Stimulated activated CD8-positive, alpha-beta memory T cell treated with anti-CD3 and anti-CD28 coated beads, Interleukin-4, amount 100 ng/mL, for 24 hours (primary cell): ENCODE data around the gene ANAPC2.

Experiments
- DNase-seq: peaks from one replicate; pipeline ENCODE4 v3.0.0-alpha.2; 2020; ENCODE audit warnings: low read depth

Gene ANAPC2

DNA sequence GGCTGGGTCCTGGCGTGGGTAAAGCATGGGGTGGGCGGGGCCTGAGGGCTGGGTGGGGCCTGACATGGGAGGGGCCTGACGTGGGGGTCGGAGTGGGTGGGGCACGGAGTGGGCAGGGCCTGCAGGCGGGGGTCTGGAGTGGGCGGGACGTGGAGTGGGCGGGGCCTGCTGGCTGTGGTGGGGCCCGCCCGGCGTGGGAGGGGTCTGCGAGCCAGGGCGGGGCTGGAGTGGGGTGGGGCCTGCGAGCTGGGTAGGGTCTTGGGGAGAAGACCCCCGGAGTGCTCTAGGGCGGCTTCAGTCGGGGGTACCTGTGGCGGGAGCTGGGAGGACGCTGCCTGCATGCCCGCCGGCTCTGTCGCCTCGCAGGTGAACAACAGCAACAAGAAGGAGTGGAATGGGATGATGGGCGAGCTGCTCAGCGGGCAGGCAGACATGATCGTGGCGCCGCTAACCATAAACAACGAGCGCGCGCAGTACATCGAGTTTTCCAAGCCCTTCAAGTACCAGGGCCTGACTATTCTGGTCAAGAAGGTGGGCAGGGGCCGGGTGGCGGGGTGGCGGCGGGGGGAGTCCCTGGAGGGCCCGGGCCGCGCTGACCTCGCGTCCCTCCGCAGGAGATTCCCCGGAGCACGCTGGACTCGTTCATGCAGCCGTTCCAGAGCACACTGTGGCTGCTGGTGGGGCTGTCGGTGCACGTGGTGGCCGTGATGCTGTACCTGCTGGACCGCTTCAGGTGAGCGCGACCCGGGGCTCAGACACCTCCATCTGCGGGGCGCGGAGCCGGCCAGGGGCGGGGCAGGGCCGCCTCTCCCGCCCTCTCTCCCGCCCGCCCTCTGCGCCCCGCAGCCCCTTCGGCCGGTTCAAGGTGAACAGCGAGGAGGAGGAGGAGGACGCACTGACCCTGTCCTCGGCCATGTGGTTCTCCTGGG lies 26.5 kb downstream of the ANAPC2 start:
- no peak for DNase-seq

DNA sequence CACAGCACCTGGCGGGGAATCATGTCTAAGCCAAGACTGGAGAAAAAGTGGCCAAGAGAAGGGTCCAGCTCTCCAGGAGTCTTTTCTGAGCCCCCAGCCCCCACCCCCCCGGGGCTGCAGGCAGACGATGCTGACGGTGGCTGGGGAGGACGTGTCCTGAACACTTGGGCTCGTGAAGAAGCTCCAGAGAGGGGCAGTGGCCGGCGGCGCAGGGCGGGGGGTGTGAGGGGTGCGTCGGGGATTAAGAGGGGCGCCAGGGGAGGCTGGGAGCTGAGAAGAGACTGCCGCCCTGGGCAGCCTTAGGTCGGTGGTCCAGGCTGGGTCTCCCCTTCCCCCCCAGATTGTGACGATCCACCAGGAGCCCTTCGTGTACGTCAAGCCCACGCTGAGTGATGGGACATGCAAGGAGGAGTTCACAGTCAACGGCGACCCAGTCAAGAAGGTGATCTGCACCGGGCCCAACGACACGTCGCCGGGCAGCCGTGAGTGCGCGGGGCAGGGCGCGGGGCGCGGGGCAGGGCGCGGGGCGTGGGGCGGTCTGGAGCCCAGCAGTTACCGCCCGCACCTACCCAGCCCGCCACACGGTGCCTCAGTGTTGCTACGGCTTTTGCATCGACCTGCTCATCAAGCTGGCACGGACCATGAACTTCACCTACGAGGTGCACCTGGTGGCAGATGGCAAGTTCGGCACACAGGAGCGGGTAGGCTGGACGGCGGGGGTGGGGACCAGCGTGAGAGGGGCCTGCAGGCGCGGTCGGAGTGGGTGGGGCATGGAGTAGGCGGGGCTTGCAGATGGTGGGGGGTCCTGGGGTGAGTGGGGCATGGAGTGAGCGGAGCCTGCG lies 27.4 kb downstream of the ANAPC2 start:
- no peak for DNase-seq

DNA sequence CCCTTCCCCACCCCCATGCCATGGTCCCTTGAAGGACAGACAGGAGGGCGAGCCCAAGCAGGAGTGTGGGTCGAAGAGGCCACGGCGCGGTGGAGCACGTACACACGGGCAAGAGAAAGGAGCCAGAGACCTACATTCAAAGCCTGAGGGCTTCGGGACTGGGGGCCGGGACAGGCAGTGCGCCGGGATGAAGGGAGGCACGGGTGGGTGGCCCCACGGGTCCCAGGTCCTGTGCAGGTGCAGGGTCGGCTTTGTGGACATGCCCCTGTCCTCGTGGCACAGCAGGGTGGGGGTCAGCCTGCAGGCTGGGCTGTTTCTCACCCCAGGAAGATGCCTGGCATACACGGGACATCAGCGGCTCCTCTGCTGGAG lies 28.3 kb downstream of the ANAPC2 start:
- no peak for DNase-seq

DNA sequence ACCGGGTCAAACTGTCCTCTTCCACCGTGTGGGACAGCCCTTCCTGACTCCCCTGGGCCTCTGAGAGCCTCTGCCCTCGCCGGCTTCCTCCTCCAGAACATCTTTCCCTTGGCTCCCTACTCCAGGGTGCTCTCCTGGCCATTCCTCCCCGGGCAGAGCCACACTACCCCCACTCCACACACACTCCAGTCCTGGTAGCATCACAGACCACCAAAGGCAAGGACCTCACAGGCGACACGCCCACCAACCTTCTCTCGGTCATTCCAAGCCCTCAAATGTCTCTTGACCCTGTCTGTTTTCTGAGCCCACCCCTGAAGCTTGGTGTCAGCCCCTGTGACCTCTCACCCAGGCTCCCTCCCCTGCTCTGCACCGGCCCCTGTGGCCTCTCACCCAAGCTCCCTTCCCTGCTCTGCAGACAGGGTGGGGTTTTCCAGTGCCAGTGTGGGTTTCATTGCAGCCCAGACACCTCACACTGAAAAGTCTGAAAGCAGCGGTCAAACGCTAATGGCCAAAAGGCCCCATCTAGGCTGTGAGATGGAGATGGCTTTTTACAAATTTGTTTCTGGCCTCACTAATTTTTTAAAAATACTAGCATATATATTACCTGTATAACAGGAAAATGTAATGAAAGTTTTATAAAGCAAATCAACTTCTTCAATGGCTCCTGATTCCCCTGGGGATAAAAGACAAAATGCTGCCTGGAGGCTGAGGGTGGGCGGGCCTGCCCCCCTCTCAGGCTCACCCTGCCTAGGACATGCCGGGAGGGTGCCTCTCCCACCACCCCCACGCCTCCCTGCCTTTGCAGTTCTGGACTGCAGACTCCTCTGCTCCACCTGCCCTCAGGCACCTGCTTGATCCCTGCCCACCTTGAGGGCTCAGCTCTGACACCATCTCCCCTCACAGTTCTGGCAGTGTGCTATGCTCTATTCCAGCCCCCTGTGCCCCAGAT lies 29.0 kb downstream of the ANAPC2 start:
- no peak for DNase-seq

DNA sequence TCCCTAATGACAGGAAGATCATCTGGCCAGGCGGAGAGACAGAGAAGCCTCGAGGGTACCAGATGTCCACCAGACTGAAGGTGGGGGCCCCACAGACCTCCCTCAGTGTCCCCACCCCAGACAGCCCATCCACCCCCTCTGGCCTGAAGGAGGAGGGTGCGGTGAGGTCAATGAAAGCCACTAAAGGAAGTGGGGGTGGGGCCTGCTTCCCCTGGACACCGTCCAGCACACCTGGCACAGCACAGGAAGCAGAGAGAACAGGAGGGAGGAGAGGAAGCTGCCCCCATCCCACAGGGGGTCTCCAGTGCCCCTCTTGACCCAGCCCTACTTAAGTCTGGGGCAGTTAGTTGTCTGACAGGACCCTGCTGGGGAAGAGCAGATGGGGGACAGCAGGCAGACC lies 29.7 kb downstream of the ANAPC2 start:
- no peak for DNase-seq

DNA sequence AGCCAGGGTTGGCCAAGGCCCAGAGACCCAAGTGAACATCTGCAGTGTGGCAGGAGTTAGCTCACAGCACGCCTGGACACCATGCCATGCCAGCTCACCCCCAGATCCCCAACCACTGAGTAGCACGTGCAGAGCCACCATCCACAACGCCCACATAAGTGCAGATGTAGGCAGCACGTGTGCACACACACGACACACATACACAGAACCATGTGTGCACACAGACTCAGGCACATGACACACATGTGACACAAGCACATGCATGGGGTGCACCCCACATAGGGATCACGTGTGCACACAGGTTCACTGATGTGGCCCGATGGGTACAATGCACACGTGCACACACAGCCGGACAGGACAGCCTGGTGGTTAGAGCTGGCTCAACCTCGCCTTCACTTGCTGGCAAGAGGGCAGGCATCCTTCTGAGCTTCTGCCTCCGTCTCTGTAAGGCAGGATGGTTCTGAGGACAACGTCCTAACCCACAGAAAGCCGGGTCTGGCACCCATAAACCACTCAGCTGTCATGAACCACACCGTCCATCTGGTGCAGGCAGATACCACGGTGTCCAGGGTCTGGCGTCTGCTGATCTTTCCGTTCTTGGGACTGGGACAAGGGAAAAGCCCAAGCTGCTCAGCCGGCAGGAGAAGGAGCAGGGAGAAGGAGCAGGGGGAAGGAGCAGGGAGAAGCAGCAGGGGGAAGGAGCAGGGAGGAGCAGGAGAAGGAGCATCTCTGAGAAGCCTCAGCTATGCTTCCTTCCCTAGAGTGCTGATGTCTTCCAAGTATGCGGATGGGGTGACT lies 30.5 kb downstream of the ANAPC2 start:
- DNase-seq: no peak

DNA sequence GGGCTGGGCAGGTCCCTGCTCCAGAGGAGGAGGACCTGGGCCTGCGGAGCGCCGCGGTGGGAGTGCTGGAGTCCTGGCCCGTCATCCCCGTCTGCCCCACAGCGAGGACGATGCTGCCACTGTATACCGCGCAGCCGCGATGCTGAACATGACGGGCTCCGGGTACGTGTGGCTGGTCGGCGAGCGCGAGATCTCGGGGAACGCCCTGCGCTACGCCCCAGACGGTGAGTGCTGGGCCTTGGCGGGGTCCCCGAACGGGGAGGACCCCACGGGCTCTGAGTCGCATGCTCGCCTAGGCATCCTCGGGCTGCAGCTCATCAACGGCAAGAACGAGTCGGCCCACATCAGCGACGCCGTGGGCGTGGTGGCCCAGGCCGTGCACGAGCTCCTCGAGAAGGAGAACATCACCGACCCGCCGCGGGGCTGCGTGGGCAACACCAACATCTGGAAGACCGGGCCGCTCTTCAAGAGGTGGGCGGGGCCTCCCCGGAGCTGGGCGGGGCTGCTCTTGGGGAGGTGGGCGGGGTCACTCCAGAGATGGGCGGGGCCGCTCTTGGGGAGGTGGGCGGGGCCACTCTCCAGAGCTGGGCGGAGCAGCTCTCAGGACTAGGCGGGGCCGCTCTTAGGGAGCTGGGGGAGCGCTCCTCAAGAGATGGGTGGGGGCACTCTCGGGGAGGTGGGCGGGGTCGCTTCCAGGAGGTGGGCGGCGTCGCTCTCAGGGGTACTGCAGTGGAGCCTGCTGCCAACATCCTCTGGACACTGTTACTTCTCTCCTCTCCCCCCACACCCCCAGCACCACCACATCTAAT lies 31.6 kb downstream of the ANAPC2 start:
- peak; percentile 40 for DNase-seq

DNA sequence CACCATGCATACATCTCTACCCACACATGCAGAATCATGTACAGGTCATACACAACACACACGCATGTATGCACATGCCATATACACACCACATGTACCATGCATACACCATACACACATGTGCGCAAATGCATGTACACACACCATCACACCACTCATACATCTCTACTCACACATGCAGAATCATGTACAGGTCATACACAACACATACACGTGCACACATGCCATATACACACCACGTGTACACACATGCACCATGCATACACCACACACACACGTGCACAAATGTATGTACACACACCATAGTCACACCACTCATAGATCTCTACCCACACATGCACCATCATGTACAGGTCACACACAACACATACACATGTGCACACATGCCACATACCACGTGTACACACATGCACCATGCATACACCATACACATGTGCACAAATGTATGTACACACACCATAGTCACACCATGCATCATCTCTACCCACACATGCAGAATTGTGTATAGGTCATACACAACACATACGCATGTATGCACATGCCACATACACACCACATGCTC lies 35.4 kb downstream of the ANAPC2 start:
- DNase-seq: no peak

DNA sequence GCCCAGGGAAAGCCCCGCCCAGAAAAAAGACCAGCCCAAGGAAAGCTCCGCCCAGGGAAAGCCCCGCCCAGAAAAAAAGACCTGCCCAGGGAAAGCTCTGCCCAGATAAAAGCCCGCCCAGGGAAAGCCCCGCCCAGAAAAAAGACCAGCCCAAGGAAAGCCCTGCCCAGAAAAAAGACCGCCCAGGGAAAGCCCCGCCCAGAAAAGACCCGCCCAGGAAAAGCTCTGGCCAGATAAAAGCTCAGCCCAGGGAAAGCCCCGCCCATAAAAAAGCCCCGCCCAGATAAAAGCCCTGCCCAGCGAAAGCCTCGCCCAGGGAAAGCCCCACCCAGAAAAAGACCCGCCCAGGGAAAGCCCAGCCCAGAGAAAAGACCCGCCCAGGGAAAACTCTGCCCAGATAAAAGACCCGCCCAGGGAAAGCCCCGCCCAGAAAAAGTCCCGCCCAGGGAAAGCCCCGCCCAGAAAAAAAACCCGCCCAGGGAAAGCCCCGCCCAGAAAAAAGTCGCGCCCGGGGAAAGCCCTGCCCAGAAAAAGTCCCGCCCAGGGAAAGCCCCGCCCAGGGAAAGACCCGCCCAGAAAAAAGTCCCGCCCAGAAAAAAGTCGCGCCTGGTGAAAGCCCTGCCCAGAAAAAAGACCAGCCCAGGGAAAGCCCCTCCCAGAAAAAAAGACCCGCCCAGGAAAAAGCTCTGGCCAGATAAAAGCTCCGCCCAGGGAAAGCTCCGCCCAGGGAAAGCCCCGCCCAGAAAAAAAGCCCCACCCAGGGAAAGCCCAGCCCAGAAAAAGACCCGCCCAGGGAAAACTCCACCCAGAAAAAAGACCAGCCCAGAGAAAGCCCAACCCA lies 37.5 kb downstream of the ANAPC2 start:
- no peak for DNase-seq

DNA sequence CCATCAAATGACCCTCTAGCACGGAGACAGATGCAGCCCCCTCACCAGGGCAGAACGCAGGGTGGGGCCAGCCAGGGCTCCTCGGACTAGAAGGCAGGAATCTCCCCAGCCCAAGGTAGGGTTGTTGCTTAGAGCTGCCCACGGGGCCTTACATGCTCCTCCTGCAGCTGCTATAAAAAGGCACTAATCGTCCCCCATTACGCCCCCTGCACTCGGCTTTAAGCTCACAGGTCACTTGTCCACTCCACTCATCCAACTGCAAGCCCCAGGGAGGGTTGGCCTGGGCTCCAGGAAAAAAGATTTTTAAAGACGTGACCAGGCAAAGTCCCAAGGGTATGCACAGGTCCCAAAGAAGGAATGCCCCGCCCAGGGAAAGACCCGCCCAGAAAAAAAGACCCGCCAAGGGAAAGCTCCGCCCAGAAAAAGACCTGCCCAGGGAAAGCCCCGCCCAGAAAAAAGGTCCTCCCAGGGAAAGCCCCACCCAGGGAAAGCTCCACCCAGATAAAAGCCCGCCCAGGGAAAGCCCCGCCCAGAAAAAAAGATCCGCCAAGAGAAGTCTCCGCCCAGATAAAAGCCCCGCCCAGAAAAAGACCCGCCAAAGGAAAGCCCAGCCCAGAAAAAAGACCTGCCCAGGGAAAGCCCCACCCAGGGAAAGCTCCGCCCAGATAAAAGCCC lies 38.3 kb downstream of the ANAPC2 start:
- DNase-seq: no peak

DNA sequence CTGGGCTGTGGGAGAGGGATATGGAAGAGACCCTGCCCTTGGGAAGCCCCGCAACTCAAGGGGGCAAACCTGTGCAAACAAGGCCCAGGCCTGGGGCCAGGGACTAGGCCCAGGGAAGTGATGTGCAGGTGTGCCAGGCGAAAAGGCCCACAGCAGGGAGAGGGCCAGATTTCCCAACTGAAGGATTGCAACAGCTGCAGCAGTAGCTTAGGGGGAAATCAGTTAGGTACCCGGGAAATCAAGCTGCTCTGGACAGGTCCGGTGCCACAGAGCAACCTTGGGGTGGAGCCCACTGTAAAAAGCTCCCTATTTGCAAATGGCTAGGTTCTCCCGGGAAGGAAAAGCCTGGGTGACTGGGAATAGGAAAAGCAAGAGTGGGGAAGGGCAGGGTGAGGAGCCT lies 39.0 kb downstream of the ANAPC2 start:
- DNase-seq: no peak

DNA sequence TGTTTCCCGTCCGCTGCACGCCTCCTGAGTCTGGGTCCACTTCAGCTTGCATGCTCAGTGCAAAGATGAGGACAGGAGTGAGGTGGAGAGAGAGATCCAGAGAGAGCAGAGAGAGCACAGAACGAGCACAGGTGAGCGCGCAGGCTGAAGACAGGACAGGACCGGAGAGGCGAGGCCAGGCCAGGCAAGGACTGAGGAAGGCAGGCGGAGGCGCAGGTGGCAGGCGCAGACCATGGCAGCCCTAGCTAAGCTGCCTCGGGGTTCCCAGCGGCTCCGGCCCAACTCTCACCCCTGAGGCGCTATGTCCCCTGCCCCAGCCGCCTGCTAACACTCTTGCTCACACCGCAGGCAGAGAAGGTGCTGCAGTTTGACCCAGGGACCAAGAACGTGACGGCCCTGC lies 39.7 kb downstream of the ANAPC2 start:
- no peak for DNase-seq

DNA sequence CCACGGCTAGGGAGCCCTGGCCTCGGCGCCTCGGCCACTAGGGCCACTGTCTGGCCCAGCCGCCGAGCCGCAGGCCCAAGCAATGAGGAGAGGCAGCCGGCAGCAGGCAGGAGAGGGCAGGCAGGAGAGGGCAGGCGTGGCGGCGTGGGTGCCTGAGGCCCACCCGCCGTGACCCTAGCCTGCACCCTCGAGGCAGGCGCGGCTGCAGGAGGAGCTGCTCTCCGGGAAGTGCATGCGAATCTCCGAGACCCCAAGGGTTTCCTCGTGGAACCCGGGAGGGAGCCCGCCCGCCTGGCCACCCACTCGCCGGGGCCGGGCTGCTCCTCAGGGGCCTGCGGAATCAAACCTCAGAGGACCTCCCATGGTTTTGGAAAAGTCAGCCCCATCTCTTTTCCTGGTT lies 40.1 kb downstream of the ANAPC2 start:
- no peak for DNase-seq

DNA sequence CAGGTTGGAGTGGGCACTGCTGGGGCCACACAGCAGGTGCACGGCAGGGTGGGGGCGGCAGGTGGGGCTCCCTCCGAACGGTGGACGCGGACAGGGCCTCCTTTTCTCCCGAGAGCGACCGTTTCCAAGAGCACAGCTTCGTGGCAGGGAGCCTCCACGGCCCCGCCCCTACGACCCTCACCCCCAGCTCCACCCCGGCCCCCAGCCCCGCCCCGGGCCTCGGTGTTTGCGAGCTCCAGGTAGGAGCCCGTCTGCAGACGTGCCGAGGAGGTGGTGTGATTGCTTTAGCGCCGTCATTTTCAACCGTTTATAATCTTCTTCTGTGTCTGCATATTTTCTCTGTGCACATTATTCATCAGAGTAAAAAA lies 40.6 kb downstream of the ANAPC2 start:
- DNase-seq: no peak

DNA sequence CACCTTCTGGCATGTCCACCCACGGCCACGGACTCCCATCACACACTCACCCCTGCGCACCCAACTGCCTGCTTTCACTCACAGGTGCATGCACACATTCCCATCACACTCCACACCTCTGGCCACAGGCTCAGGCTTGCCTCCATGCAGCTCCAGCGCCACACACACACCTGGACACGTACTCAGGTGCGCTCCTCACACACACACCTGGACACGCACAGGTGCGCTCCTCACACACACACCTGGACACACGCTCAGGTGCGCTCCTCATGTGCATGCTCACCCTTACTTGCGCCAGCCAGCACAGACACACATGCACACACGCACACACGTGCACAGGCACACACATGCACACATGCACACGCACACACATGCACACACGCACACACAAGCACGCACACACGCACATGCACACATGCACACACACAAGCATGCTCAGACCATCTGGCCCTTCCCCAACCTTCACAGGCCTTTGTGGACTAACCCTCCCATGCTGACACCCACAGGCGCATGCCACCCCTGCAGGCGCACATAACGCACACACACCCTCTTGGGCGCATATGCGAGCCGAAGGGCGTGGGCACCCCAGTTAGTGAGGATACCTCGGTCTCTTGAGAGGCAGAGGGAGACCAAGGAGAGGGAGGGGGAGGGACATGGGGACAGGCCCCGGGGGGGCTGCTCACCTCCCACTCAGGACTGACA lies 41.1 kb downstream of the ANAPC2 start:
- no peak for DNase-seq

DNA sequence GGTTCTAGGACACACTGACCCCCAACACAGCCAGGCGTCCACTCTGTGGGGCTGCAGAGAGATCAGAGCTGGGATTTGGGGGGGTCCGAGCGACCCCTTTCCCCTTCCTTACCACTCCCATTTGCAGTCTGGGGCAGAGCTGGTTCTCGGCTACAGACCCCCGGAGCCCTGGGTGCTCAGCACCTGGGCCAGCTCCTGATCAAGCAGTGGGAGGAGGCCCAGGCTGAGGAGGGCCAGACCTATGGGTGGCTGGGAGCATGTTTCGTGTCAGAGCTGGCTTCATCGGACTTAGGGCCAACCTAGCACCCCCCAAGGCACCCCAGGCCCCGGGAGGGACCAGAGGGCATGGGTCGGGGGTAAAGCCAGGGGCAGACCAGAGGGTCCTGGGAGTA lies 41.8 kb downstream of the ANAPC2 start:
- DNase-seq: no peak

DNA sequence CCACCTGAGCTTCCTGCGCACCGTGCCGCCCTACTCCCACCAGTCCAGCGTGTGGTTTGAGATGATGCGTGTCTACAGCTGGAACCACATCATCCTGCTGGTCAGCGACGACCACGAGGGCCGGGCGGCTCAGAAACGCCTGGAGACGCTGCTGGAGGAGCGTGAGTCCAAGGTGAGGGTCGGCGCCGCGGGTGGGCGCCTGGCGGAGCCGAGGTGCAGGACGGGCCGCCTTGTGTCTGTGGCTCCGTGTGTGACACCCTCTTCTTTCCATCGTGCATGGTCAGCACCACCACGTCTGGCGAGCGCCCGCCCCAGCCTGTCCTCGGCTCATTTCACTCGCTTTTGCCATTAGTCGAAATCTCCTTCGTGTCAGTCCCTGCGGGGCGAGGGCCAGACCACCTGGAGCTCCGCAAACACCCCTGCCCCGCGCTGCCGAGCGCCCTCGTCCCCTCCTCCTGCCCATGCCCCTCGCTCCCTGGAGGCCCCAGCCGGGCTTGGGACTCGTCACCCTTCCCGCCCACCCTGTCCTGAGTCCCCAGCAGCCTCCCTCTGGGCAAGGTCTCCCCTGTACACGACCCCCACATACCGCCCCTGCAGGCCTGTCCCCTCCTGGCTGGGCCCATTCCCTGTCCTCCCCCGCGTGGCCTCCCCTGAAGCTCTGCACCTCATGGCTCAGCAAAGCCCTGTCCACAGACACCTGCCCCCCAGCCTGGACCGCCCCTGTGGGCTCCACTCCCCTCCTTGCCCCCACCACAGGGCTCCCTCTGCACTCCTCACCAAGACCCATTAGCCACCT lies 42.4 kb downstream of the ANAPC2 start:
- no peak for DNase-seq
